HG03139 (cell line): ENCODE data around the gene ACVR1C.

Experiments
- ATAC-seq: cut with Tn5 transposase; IDR thresholded peaks from one replicate; pipeline ENCODE4 v1.9.1; 2021; ENCODE audit not compliant: unreplicated experiment

The ACVR1C gene

GRCh38 chr2:157628477-157629415 is at the start of gene ACVR1C:
Gene ACVR1C, minus strand, starts transcription at chr2:157628864. Its CDS starts 220 bp downstream, at chr2:157628644.
- peak; percentile 81 for ATAC-seq

- no peak for ATAC-seq
Observed at GRCh38 chr2:157677941-157678340, 49.3 kb upstream of the ACVR1C start.

GRCh38 chr2:157672129-157672528 is 43.5 kb upstream of the ACVR1C start:
- ATAC-seq: no peak

- ATAC-seq: no peak
Observed at GRCh38 chr2:157662401-157662800, 33.7 kb upstream of the ACVR1C start.

- ATAC-seq: no peak
Observed at GRCh38 chr2:157661776-157662175, 33.1 kb upstream of the ACVR1C start.

GRCh38 chr2:157657858-157658257 is 29.2 kb upstream of the ACVR1C start:
- no peak for ATAC-seq

GRCh38 chr2:157657101-157657500 is 28.4 kb upstream of the ACVR1C start:
- no peak for ATAC-seq

GRCh38 chr2:157644776-157645175 is 16.1 kb upstream of the ACVR1C start:
- ATAC-seq: no peak

GRCh38 chr2:157631861-157632260 is 3.2 kb upstream of the ACVR1C start:
- no peak for ATAC-seq

GRCh38 chr2:157627594-157628476 is 829 bp downstream of the ACVR1C start:
- no peak for ATAC-seq

- ATAC-seq: no peak
Observed at GRCh38 chr2:157625296-157625695, 3.4 kb downstream of the ACVR1C start.

- no peak for ATAC-seq
Observed at GRCh38 chr2:157620956-157621355, 7.7 kb downstream of the ACVR1C start.

GRCh38 chr2:157611726-157612125 is 16.9 kb downstream of the ACVR1C start:
- ATAC-seq: no peak

- ATAC-seq: no peak
Observed at GRCh38 chr2:157611110-157611509, 17.6 kb downstream of the ACVR1C start.

GRCh38 chr2:157606534-157606933 is 22.1 kb downstream of the ACVR1C start:
- ATAC-seq: no peak

GRCh38 chr2:157603198-157603597 is 25.5 kb downstream of the ACVR1C start:
- no peak for ATAC-seq

- no peak for ATAC-seq
Observed at GRCh38 chr2:157601807-157602206, 26.9 kb downstream of the ACVR1C start.

GRCh38 chr2:157596992-157597681 is 31.5 kb downstream of the ACVR1C start:
- peak; percentile 55 for ATAC-seq

- no peak for ATAC-seq
Observed at GRCh38 chr2:157593411-157593810, 35.3 kb downstream of the ACVR1C start.

GRCh38 chr2:157592948-157593347 is 35.7 kb downstream of the ACVR1C start:
- no peak for ATAC-seq

GRCh38 chr2:157592374-157592773 is 36.3 kb downstream of the ACVR1C start:
- no peak for ATAC-seq
